ENCODE measurements around the gene PHRF1. TPM values are rescaled to one million over a fixed set of nuclear protein-coding genes. Genes with fewer than 3 reads are reported as not detected.

Gene PHRF1
- total RNA-seq, 1 experiment from 2014 or later = 45.5 TPM

DNA sequence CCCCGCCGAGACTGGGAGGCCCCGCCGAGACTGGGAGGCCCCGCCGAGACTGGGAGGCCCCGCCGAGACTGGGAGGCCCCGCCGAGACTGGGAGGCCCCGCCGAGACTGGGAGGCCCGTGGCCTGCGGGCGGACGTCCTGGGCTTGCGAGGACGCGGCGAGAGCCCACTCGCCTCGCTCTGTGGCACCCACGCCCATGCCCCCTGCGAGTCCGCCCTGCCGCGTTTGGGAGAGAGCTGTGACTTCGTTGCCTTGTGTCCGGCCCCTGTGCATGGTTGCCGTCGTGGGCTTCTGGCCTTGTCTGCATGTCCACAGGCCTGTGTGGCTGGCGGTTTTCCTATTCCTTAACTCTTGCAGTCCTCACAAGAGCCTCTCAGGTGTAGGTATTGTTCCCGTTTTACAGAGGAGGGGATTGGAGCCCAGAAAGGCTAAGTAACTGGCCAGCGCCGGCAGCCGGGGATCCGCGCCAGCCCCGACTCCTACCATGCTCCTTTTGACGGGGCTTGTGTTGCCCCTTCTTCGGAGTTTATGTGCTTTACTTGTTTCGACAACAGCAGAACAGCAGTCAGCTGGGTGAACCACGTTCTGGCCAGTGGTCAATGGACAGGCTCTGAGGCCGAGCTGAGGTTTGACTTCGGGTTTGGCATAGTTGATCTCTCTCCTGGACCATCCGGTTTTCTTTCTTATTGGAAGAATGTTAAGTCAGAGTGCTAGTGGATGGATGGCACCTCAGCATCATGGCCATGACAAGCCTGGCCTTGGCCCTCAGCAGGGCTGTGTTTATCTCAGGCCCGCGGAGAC is 741 bp downstream of the PHRF1 start:
- H4K20me1 ChIP-seq (ENCODE audit: insufficient read depth) = no peaks in the 10 kb centered on the region; the same call in 1 of the 2 replicates
- H3K9ac ChIP-seq (ENCODE audit: low read length) = peak overlapping the region; percentile 98
- H3K9me3 ChIP-seq (ENCODE audit: control insufficient read depth in 1 of 2, insufficient read depth in 1 of 2, low read depth in 1 of 2, low read length in 2 of 2) = no peaks in the 10 kb centered on the region
- POLR2A ChIA-PET = no interaction called here
- no peaks in the 10 kb centered on the region for H3K9me2 ChIP-seq (ENCODE audit: insufficient read depth)
- peak overlapping the region; percentile 97 to 99 for H3K4me3 ChIP-seq (replicated peaks in 1 of 2; ENCODE audit: low read depth in 1 of 2, low read length in 2 of 2)
- RAD21 ChIA-PET (ENCODE audit: low non-redundant PET in 1 of 2, low total read pairs in 2 of 2, uncharacterized antibody in 2 of 2, unreplicated experiment in 2 of 2) = no interaction called here
- intact Hi-C loops (cut with micrococcal nuclease) = loop anchor here (2.0 kb wide), 1 partner anchor 36 kb away; no protein-coding TSS in a partner anchor
- peaks cover 12 to 32% of the 10 kb centered on the region in 2 experiments for H3K4me1 ChIP-seq (ENCODE audit: control insufficient read depth in 1 of 2, insufficient read depth in 2 of 2, low read length in 2 of 2)
- DNase-seq (ENCODE audit: low read depth, low spot score) (no peak), ATAC-seq (no peak)
- H3K4me2 ChIP-seq (ENCODE audit: low read length) = peak overlapping the region; percentile 94
- CTCF ChIA-PET = no interaction called here
- H3K36me3 ChIP-seq (ENCODE audit: control insufficient read depth in 1 of 2, insufficient read depth in 2 of 2, low read length in 2 of 2) = peaks cover 7 to 13% of the 10 kb centered on the region in 2 experiments; a peak in 3 of 4 replicates
- TF ChIP-seq ZFX (IDR thresholded peaks at IDR 0.05) = peak; percentile 97; the same call in 1 of the 2 replicates
- no peak for TF ChIP-seq CEBPB (IDR thresholded peaks at IDR 0.05; ENCODE audit: low read depth)
- BruUV-seq (replicated peaks) = no TSS peak
- peak overlapping the region; percentile 84 for H3K27ac ChIP-seq (ENCODE audit: low read depth, low read length)
- peaks cover 56% of the 10 kb centered on the region for H3K79me2 ChIP-seq (ENCODE audit: insufficient read depth, low read length)
- H3K27me3 ChIP-seq (ENCODE audit: insufficient read depth, low read length) = no peaks in the 10 kb centered on the region
- no peak overlapping the region for H2AFZ ChIP-seq (ENCODE audit: low read depth, low read length, poor library complexity, severe bottlenecking)

DNA sequence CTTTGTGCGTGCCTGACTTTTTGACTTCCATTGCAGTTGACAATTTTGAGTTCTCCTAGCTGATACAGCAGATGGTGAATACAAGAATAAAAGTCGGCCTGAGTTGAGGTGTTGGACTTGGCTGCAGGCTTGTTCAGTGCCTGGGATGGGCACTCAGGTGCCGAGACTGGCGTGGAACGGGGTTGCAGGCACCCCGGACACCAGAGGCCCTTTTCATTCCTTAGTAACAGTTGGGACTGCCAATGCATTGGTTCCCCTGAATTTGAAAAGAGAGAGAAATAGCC is 1.3 kb downstream of the PHRF1 start:
- H2AFZ ChIP-seq (ENCODE audit: low read depth, low read length, poor library complexity, severe bottlenecking) = no peak overlapping the region
- H3K36me3 ChIP-seq (ENCODE audit: control insufficient read depth in 1 of 2, insufficient read depth in 2 of 2, low read length in 2 of 2) = peaks cover 7 to 16% of the 10 kb centered on the region in 2 experiments; a peak in 3 of 4 replicates
- no peaks in the 10 kb centered on the region for H3K27me3 ChIP-seq (ENCODE audit: insufficient read depth, low read length)
- peaks cover 12 to 32% of the 10 kb centered on the region in 2 experiments for H3K4me1 ChIP-seq (ENCODE audit: control insufficient read depth in 1 of 2, insufficient read depth in 2 of 2, low read length in 2 of 2)
- CTCF ChIA-PET = no interaction called here
- peak overlapping the region; percentile 35; the same call in 1 of the 2 replicates for H3K27ac ChIP-seq (ENCODE audit: low read depth, low read length)
- peak overlapping the region; percentile 98 for H3K9ac ChIP-seq (ENCODE audit: low read length)
- POLR2A ChIA-PET = no interaction called here
- H3K9me2 ChIP-seq (ENCODE audit: insufficient read depth) = no peaks in the 10 kb centered on the region
- H4K20me1 ChIP-seq (ENCODE audit: insufficient read depth) = no peaks in the 10 kb centered on the region; the same call in 1 of the 2 replicates
- ATAC-seq = no peak
- H3K9me3 ChIP-seq (ENCODE audit: control insufficient read depth in 1 of 2, insufficient read depth in 1 of 2, low read depth in 1 of 2, low read length in 2 of 2) = no peaks in the 10 kb centered on the region
- intact Hi-C loops (cut with micrococcal nuclease) = loop anchor here (2.0 kb wide), 1 partner anchor 35 kb away; no protein-coding TSS in a partner anchor
- peaks cover 60% of the 10 kb centered on the region for H3K79me2 ChIP-seq (ENCODE audit: insufficient read depth, low read length)
- RAD21 ChIA-PET (ENCODE audit: low non-redundant PET in 1 of 2, low total read pairs in 2 of 2, uncharacterized antibody in 2 of 2, unreplicated experiment in 2 of 2) = no interaction called here
- H3K4me2 ChIP-seq (ENCODE audit: low read length) = peak overlapping the region; percentile 94
- BruUV-seq (replicated peaks) = TSS peak; percentile 60
- no peak for DNase-seq (ENCODE audit: low read depth, low spot score)
- H3K4me3 ChIP-seq (replicated peaks in 1 of 2; ENCODE audit: low read depth in 1 of 2, low read length in 2 of 2) = peak overlapping the region; percentile 97 to 99
- TF ChIP-seq YY1 (IDR thresholded peaks at IDR 0.05; ENCODE audit: extremely low read depth, insufficient replicate concordance, low read depth, low read length) = no peak
- no peak for TF ChIP-seq EGR1 (IDR thresholded peaks at IDR 0.05; ENCODE audit: low read depth)
- no peak for TF ChIP-seq TCF7L2 (IDR thresholded peaks at IDR 0.05; ENCODE audit: borderline replicate concordance, extremely low read depth, insufficient read depth, insufficient read length)
- TF ChIP-seq JUND (IDR thresholded peaks at IDR 0.05) = no peak
- no peak for TF ChIP-seq FOSL1 (IDR thresholded peaks at IDR 0.05; ENCODE audit: low read depth)
- TF ChIP-seq ELF1 (IDR thresholded peaks at IDR 0.05; ENCODE audit: borderline replicate concordance, low read depth) = no peak
- TF ChIP-seq MAX (IDR thresholded peaks at IDR 0.05) = no peak
- no peak for TF ChIP-seq SRF (IDR thresholded peaks at IDR 0.05; ENCODE audit: low read depth)
- TF ChIP-seq POLR2A (IDR thresholded peaks at IDR 0.05; ENCODE audit: borderline replicate concordance, extremely low read depth, insufficient read depth, insufficient read length) = no peak
- no peak for TF ChIP-seq CBX3 (IDR thresholded peaks at IDR 0.05; ENCODE audit: low read depth)
- TF ChIP-seq SP1 (IDR thresholded peaks at IDR 0.05; ENCODE audit: low read depth) = no peak
- TF ChIP-seq REST (IDR thresholded peaks at IDR 0.05; ENCODE audit: low read depth) = no peak
- TF ChIP-seq CEBPB (IDR thresholded peaks at IDR 0.05; ENCODE audit: low read depth) = no peak
- no peak for TF ChIP-seq SIN3A (IDR thresholded peaks at IDR 0.05; ENCODE audit: low read depth)
- TF ChIP-seq EZH2phosphoT487 (IDR thresholded peaks at IDR 0.05; ENCODE audit: borderline replicate concordance) = no peak
- no peak for TF ChIP-seq ZNF274 (IDR thresholded peaks at IDR 0.05; ENCODE audit: low read depth, low read length)

Data from HCT116 (cell line).